HG03159 (cell line): ENCODE data around the gene PTPRH.
"Not testable (repeated sequence)": the region's sequence is repeated elsewhere in the genome, so short reads cannot be mapped to it uniquely, and the experiment has no call there.

Experiments
- ATAC-seq: cut with Tn5 transposase; IDR thresholded peaks from one replicate; pipeline ENCODE4 v1.9.1; 2021; ENCODE audit warnings: mild to moderate bottlenecking, moderate library complexity; ENCODE audit not compliant: unreplicated experiment

PTPRH gene

DNA sequence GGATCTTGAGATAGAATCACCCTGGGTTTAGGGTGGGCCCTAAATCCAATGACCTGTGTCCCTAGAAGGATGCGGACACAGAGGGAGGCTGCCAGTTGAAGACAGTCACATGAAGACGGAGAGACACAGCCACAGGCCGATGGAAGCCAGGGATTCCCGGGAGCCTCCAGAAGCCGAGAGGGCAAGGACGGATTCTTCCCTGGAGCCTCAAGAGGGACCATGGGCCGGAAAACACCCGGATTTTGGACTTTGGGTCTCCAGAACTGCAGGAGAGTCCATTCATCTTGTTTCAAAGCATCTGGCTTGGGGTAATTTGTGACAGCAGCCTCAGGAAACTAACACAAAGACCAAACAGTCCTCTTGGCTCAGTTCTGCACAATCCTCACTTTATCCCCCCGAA is 17.0 kb upstream of the PTPRH start:
- ATAC-seq: no peak

DNA sequence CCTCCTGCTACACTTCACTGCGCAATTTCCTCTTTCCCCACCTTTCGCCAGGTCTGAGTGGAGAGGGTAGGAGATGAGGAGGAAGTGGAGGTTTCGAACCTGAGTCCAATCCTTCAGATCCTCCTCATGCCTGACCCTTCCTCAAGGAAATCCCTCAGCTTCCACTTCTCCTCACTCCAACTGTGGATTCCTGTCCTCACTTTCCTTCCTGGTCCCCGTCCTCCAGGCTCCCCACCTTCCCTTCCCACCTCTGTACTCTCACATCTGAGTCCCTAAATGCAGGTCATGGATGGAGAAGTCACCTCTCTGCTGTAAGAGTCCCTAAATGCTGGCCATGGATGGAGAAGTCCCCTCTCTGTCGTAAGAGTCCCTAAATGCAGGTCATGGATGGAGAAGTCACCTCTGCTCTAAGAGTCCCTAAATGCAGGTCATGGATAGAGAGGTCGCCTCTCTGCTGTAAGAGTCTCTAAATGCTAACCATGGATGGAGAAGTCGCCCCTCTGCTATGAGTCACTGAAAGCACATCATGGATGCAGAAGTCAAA is 16.2 kb upstream of the PTPRH start:
- no peak for ATAC-seq

DNA sequence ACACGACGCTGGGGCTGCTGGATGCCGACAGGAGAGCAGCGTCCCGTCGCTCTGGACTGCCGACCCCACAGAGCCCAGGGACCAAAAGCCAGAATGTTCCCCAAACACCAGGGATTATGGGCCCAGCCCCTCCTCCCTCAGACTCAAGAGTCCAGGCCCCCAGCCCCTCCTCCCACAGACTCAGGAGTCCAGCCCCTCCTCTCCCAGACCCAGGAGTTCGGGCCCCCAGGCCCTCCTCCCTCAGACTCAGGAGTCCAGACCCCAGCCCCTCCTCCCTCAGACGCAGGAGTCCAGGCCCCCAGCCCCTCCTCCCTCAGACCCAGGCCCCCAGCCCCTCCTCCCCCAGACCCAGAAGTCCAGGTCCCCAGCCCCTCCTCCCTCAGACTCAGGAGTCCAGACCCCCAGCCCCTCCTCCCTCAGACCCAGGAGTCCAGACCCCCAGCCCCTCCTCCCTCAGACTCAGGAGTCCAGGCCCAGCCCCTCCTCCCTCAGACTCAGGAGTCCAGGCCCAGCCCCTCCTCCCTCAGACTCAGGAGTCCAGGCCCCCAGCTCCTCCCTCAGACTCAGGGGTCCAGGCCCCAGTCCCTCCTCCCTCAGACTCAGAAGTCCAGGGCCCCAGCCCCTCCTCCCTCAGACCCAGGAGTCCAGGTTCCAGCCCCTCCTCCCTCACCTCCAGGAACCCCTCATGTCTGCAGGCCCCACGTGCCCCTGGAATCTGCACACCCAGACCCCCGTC is 15.5 kb upstream of the PTPRH start:
- ATAC-seq: not testable (repeated sequence)

DNA sequence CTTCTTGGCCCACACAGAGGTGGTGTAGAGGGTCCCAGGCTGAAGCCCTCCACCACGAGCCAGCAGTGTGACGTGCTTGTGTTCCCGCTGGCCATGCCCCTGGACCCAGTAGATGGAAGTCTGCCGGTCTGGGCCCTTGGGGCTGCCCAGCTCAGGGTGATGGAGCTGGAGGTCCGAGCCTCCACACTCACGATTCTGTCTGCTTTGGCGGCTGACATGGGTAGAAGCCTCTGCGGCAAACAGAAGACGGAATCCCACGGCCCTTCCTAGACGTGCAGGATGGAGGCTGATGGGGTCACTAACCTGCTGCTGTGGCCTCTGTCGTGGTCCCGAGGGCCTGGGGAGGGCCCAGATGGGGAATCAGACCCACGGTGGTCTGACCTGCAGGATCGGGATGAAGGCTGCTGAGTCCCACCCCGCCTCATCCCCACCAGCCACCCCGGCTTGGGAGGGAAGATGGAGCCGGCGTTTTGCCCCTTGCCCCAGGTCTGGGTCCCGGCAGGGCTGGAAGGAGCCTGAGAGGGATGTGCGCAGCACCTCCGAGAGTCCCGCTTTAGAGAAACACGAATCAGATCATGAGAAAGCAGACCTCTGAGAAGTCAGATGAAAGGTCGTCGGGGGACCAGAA is 14.9 kb upstream of the PTPRH start:
- no peak for ATAC-seq

DNA sequence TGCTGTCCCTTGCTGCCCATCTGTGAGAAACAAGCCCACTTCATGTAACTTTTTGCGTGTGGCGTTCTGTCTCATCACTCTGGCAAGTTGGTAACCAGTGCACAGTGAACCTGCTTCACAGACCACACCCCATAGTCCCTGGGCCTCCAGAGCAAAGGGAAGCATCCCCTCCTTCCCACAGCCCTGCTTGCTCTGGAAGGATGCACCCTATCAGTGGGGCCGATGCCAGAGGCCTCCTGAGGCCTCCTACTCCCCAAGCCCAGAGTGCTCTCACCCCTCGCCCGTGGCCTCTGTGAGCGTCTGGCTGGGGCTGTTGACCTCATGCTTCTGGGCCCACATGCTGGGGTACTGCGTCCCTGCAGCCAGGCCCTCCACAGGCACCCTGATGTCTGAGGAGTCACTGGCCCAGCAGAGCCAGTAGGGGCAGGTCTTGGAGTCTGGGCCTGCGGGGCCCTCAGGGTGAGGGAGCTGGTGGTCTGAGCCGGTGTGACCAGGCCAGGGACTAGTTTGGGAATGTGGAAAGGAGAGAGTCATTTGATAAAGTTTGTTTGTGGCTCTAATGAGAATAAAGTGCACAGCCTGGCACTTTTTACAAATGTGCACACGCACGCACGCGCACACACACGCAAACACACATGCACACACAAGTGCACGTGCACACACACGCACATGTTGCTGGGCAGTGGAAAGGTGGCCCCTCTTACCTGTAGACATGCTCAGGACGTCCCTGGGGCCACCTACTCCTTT is 14.2 kb upstream of the PTPRH start:
- no peak for ATAC-seq

DNA sequence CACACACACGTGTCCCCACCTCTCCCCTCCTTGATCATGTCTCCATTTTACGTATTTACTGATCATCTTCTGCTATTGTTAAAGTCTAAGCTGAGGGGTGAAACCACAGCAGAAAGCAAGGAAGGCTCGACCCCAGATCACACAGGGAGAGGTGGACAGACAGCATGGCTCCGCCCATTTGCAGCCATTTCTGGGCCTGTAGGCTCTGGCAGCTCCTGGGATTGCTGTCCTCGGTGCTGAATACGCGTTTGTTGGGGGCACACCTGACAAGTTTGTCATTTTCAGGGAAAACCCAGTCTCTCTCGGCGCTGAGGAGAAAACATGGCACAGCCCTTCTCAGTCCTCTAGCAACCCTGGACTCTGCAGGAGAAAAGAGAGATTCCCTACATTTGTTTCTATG is 11.2 kb upstream of the PTPRH start:
- ATAC-seq: no peak

DNA sequence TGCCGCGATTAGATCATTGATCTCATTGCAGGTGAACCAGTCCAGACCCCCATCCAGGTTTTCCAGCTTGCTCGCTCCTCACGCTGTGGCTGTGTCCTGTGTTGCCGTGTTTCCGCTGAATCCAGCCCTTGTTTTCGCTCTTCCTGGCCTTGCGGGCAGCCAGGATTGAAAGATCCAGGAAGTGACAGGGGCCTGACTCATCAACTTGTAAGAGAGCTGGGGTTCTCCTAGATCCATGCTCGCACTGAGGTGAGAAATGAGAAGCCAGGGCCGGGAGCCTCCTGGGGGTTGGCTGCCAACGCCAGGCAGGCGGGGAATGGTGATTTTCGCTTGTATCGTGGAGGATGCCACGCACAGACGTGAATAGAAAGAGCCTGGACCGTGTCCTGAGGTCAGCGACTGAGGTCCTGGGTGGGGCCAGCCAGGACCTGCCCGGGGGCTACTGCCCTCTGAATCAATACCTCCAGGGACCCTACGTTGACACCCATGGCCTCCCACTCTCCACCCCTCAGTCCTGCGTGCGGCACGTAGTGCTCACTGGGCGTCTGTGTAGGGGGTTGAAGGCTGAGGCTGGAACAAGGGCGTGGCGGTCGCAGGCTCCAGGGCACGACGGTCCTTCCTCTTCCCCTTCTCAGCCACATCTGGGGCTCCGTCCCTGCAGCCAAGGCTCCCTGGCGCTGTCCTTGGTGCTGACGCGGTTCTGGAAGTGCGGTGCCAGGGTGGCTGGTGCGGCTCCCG is 7.3 kb upstream of the PTPRH start:
- ATAC-seq: no peak

DNA sequence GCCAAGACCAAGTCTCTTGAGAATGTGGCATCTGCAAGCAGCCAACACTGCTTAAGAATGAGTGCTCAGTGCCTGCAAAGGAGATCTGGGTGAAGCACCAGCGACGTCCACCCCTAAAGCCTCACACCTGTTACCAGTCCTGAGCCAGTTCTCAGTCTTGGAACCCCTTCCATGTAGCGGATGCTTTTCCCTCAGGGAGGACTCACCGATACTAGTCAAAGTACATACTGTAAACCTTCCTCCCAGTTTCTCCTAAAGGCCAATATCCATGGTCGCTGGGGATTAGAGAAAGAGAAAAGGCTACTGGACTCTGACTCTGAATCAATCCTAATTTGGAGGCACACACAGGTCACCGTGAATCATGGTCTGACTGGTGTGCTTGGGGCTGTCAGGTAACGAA is 4.2 kb upstream of the PTPRH start:
- ATAC-seq: no peak

DNA sequence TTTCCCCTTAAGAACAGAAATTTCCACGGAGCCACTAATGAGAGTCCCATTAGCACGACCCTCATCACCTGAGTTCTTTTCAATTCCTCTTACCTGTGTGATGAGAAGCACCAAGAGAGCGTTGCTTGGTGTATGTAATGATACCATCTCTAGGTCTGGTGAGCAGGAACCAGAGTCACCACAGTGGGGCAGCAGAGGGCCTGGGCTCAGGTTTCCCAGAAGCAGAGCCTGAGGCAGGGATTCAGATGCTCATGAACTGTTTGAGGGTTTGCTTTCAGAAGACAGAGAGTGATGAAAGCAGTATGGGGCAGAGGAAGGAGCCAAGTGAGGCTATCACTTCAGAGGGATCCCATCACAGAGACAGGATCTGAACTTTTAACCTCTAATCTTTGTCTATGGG is 3.1 kb upstream of the PTPRH start:
- no peak for ATAC-seq

DNA sequence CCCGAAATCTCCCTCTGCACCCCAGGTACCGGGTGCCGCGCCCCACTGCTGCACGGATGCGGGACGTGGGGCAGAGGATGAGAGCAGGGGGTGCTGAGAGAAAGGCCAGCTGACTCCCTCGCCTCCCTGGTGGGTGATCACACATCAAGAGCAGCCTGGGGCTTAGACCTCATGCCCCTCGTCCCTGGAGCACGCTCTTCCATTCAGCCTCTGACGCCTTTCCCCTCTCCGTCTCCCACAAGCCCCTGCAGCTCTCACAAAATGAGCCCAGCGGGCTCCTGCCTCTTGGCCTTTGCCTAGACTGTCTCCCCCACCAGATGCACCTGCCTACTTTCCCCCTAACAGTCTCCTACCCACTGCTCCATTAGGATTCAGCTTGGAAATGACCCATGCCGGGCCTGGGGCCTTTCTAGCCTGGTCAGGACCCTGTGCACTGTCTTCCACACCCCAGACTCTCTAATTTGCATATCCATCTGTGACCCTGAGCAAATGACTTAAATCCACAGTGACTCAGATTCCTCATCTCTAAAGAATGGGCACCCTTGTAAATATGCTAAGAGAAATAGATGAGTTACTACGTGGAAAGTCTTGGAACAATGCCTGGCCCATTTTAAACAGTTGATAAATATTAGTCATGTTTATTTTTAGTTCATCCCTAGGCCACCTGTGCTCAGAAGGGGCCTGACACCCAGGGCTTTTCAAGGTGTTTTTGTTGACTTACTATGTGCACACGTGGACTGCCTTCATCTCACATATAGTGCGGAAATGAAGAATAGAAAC is 582 bp upstream of the PTPRH start:
- no peak for ATAC-seq

DNA sequence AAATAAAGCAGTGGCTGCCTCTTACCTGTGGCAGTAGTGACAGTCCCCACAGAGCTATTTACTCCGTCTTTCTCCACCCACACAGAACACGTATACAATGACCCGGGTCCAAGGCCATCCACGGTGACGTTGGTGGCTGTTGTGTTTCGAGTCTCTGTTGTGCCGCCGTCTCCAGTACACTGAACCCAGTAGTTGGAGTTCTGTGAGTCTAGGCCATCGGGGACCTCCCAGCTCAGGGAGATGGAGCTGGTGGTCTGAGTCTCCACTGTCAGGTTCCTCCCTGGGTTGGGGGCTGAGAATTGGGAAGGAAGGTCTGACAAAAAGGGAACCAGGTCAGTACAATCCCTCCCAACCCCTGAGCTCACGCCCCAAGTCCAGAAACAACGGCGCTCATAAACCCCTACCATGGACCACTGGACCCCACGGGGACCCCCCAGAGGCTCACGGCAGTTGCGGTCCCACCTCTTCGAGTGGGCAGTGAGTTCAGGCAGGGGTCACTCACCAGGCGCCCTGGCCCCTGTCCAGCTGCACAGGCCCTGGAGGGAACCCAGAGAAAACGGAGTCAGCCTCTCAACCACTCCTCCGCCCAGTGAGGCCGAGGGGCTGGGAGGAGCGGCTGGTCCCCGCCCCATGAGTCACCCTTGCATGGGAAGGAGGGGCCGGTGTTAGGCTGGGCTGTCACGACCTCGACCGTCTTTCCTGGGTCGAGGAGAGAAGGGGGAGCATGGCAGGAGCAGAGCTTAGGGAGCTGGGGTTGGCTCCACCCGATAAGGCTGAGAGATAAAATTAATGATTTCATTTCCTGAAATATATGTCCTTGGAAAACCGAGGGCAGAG is 2.4 kb downstream of the PTPRH start:
- ATAC-seq: no peak

DNA sequence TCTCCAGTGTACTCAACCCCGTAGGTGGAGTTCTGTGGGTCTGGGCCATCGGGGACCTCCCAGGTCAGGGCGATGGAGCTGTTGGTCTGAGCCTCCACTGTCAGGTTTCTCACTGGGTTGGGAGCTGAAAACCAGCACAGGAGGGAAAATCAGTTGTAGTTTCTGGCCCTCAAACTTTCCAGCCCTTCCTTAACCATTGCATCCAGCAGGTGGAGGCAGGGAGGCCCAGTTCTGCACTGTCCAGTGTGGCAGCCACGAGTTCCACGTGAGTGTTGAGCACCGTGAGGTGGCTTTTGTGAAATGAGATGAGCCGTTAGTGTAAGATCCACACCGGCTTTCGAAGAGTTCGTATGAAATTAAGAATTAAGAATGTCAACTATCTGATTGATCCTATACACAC is 7.1 kb downstream of the PTPRH start:
- not testable (repeated sequence) for ATAC-seq

DNA sequence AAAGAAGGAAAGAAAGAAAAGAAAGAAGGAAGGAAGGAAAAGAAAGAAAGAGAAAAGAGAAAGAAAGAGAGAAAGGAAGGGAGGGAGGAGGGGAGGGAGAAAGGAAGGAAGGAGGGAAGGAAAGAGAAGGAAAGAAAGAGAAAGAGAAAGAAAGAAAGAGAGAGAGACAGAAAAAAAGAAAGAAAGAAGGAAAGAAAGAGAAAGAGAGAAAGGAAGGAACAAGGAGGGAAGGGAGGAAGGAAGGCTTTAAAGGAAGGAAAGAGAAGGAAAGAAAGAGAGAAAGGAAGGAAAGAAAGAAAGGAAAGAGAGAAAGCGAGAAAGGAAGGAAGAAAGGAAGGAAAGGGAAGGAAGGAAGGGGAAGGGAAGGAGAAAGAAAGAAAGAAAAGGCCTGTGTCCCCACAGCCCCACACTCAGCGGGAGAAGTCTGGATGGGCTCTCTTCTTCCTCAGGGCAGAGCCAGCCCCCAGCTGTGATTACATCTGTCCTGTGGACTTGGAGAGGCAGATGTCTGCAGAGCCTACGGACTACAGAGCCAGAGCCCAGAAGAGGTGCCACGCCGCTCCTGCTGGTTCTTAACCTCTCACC is 9.6 kb downstream of the PTPRH start:
- ATAC-seq: no peak

DNA sequence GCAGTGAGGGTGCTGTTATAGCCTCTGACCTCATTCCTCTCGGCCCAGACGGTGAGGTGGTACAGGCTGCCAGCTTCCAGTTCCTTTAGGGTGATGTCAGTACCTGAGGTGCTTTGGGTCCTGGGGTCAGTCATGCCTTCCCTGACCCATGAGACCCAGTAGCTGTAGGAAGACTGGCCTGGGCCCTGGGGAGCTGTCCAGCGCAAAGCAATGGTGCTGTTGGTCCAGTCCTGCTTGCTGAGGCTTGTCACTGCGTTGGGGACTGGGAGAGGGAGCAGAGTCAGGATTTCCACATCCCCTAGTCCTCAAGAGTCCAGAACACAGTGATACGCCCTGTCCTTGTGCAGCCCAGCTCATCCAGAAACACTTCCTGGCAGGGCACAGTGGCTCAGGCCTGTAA is 10.7 kb downstream of the PTPRH start:
- ATAC-seq: no peak

DNA sequence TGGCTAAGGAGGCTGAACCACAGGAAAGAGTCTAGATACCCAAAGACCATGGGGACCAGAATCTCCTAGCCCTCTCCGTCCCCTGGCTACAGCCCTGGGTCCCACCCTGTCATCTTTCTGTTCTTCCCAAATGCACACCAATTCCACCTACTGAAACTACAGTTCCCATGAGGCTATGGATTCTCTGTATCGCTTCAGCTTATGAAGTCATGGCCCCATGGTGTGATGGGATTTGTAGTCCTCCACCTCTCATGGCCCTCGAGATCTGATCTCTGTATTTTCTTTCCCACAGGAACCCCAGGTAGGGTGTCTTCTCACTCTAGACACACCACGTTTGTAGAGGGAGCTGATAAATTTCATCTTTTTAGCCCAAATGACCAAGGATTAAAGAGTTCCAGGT is 11.8 kb downstream of the PTPRH start:
- ATAC-seq: no peak

DNA sequence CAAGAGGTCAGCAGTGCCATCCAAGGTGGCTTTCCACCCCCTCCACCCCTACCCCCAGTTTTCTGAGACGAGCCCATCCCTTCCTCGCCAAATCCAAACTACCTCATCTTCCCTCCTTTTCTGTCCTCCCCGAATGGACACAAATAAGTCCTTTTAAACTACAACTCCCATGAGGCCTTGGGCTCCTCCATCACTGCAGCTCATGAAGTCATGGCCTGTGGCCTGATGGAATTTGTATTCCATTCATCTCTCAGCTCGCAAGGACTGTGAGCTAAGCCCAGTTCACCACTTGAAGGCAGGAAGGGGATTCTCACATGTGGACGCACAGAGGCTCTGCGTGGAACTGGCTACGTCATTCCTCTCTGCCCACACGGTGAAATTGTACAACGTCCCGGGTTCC is 12.5 kb downstream of the PTPRH start:
- ATAC-seq: no peak

DNA sequence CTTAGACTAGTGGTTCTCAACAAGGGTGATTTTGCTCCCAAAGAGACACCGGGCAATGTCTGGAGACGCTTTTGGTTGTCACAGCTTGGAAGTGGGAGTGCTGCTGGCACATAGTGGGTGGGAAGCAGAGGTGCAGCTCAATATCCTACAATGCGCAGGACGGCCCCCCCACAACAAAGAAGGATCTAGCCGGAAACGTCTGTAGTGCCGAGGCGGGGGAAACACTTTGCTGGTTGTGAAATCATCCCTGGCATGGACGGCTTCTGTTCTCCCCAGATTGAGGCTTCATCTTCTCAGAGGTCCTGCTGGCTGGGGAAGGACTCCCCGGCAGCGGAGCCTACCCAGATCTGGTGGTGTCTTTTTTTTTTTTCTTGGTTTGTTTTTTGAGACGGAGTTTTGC is 15.8 kb downstream of the PTPRH start:
- no peak for ATAC-seq

DNA sequence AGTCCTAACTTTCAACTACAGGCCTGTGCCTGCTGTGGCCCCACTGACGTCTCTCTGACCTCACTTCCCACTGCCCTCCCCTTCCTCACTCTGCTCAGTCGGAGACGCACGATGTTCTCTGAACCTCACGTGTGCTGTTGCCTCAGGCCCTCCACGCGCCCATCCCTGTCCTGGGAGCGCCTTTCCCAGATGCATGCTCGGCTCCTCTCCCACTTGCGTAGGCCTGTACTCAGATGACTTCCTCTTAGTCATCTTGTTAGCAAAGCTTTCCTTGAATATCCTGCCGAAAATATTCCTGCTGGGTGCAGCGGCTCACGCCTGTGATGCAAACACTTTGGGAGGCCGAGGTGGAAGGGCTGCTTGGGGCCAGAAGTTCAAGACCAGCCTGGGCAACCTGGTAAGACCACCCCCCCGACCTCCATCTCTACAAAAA is 19.9 kb downstream of the PTPRH start:
- ATAC-seq: no peak

DNA sequence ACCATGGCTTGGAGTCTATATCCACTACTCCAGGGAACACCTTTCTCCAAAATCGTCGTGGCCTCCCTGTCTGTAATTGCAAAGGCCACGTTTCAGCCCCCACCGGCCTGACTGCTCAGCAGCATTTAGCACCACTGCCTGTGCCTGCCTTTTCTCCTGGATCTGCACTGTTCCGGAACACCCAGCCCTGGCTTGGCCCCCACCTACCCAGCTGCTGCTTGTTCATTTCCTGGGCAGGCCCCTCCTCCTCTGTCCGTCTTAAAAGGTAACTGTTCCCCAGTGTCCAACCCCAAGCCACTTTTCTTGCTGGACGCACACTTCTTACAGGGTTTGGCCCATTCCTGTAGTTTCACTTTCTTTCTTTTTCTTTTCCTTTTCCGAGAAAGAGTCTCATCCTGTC is 20.7 kb downstream of the PTPRH start:
- no peak for ATAC-seq
